GM21367 (cell line): ENCODE measurements around the gene RALGAPA1.
A peak's percentile ranks its signal among the peaks of the same experiment; 100 is the strongest.

Source experiments
- ATAC-seq: cut with Tn5 transposase; IDR thresholded peaks from one replicate; pipeline ENCODE4 v1.9.1; 2021; ENCODE audit not compliant: unreplicated experiment

The RALGAPA1 gene

DNA sequence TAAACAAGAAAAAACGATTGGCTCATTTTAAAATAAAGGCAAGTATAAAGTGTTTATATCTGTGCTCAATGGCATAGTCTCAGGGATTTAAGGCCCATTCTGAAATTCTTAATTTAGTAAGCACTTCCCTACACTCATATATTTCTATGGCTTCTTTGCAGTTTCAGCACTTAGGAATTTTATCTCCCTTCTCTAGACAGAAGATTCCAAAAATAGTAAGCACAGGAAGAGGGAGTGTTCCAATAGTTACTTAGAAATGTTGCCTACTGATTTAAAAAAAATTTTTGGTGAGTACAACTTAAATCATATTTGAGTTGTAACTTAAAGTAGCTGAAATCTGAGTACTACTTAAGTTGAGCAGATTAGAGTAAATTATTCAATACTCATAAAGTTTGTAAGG is 255.3 kb downstream of the RALGAPA1 start:
- no peak for ATAC-seq

GRCh38 chr14:35551081-35551480 is 258.0 kb downstream of the RALGAPA1 start:
- no peak for ATAC-seq

DNA sequence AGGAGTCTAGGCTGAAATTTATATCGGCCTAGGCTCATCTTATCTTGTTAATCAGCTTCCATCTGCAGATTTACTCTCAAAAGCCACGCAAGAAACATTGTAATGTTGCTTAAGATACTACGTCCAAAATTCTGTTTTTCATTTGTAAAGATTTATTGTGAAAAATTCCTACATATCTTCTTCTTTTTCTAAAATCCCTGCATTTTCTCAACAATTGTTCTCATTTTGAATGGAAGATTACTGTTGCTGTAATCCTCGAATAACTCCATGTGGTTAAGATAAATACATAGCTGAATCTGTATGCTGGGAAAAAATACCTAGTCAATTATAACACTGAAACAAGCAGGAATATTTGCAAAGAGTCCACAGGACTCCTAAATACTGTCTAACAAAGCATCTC is 259.5 kb downstream of the RALGAPA1 start:
- no peak for ATAC-seq

DNA sequence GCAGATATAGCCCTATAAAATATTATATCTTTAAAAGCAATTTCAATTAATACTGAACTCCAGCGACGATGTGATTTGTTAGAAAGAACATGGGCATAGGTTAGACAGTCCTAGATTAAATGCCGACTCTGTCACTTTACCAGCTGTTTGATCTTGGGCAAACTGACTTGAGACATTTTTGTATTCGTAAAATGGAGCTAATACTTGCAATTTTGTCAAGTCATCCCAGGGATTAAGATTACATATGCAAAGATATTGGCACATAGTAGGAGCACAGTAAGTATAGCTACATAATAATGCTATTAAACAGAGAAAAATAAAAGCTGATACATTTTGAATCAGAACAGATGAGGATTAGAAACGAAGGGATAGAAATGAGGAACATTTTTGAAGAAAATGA is 266.1 kb downstream of the RALGAPA1 start:
- ATAC-seq, result no peak

- ATAC-seq, result no peak
Measured at GRCh38 chr14:35539969-35540368, 269.1 kb downstream of the RALGAPA1 start.

- no peak for ATAC-seq
Measured at GRCh38 chr14:35535483-35536112, 273.5 kb downstream of the RALGAPA1 start.

DNA sequence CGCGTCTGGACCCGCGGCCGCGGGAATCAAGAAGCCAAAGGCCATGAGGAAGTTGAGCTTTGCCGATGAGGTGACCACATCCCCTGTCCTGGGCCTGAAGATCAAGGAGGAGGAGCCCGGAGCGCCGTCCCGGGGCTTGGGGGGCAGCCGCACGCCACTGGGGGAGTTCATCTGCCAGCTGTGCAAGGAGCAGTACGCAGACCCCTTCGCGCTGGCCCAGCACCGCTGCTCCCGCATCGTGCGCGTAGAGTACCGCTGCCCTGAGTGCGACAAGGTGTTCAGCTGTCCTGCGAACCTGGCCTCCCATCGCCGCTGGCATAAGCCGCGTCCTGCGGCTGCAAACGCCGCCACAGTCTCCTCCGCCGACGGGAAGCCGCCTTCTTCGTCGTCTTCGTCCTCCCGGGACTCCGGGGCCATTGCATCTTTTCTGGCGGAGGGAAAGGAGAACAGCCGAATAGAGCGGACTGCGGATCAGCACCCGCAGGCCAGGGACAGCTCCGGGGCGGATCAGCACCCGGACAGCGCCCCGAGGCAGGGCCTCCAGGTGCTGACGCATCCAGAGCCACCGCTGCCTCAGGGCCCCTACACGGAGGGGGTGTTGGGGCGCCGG is 274.1 kb downstream of the RALGAPA1 start:
- peak; percentile 63 for ATAC-seq

DNA sequence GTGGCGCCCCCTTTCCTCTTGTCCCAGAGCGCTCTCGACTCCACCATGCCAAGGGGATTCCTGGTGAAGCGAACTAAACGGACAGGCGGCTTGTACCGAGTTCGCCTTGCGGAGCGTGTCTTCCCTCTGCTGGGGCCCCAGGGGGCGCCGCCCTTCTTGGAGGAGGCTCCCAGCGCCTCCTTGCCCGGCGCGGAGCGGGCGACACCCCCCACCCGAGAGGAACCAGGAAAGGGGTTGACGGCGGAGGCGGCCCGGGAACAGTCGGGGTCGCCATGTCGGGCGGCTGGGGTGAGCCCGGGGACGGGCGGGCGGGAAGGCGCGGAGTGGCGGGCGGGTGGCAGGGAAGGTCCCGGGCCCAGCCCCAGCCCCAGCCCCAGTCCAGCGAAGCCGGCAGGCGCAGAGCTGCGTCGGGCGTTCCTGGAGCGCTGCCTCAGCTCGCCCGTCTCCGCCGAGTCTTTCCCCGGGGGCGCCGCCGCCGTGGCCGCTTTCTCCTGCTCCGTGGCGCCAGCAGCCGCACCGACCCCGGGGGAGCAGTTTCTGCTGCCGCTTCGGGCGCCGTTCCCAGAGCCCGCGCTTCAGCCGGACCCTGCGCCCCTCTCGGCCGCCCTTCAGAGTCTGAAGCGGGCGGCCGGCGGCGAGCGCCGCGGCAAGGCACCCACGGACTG is 274.8 kb downstream of the RALGAPA1 start:
- ATAC-seq, result no peak

GRCh38 chr14:35533357-35534207 is 275.5 kb downstream of the RALGAPA1 start, which contains the start of gene INSM2:
Gene INSM2, plus strand, starts transcription at chr14:35534164. Its CDS starts 89 bp downstream, at chr14:35534253.
- ATAC-seq, result peak; percentile 68

DNA sequence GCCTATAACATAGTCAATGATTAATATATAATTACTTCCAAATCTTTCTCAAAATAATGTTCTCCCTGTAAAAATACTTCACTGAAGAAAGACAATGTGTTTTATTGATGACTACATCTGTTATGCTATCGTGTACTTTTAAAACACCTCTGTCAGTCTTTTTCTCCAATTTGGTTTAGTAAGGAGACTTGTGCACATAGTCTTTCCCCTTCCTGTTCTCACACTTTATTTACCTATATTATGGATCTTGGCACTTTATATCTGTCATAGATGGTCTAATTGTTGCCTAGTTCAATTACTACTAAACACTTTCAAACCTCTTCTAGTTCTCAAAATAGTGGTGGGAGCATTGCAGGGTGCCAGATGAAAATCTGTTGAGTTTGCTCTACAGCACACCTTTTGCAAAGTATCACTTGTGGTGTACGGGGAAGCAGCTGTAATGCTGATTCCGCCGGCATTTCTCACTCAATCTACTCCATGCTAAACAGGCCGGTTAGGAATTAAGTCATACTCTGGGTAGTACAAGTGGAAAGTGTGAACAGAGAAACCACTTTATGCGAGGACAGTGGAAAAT is 276.2 kb downstream of the RALGAPA1 start:
- ATAC-seq, result peak; percentile 5

- no peak for ATAC-seq
Measured at GRCh38 chr14:35531960-35532747, 276.9 kb downstream of the RALGAPA1 start.

- no peak for ATAC-seq
Measured at GRCh38 chr14:35526962-35527361, 282.1 kb downstream of the RALGAPA1 start.

DNA sequence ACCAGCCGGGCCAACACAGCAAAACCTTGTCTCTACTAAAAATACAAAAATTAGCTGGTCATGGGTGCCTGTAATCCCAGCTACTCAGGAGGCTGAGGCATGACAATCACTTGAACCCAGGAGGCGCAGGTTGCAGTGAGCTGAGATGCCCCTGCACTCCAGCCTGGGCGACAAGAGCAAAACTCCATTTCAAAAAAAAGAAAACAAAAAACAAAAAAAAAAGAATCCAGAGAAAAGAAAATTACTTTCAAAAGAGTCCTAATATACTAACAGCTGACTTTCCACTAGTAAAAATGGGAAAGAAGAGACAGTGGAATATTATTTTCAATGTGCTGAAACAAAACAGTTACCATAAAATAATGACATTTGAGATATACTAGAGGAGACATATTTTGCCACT is 283.4 kb downstream of the RALGAPA1 start:
- no peak for ATAC-seq

- ATAC-seq, result no peak
Measured at GRCh38 chr14:35519986-35520385, 289.1 kb downstream of the RALGAPA1 start.

GRCh38 chr14:35515916-35516315 is 293.2 kb downstream of the RALGAPA1 start:
- ATAC-seq, result no peak

GRCh38 chr14:35512765-35513164 is 296.3 kb downstream of the RALGAPA1 start:
- no peak for ATAC-seq

DNA sequence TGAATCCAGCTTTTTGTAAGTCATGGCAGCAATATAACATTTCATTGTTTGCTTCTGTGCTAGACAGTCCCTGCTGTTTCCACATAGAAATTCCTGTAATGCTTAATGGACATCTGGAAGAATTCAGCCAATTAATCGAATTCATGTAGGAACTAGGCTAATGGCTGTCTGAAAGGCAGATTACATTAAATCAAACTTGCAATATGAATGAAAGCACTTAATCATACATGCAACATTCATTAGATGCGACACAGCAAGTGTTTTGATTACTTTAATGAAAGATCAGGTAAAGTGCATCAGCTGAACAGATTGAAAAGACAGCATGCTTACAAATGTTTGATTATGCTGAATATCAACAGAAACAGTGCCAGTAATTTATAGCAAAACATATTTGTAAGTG is 299.2 kb downstream of the RALGAPA1 start:
- ATAC-seq, result no peak

DNA sequence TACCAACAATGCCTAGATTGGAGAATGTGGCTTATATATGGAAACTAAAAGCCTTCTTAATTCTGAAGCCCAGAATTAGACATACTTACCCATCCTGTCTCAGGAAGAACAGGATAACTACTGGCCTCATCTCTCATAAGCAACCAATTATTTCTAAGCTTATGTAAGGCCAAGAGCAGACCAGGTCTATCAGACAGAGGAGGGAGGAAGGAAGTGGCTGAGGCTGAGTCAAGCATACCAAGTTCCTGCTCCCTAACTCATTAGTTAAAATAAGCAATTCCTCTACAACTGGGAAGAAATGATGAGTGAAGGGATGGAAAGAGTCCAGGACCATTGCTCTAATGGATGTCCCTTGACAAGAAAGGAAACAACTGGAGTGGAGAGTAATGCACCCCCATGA is 302.2 kb downstream of the RALGAPA1 start:
- no peak for ATAC-seq

- ATAC-seq, result no peak
Measured at GRCh38 chr14:35506461-35506860, 302.6 kb downstream of the RALGAPA1 start.

GRCh38 chr14:35504260-35504659 is 304.8 kb downstream of the RALGAPA1 start:
- ATAC-seq, result no peak
